SK-N-SH treated with all-trans-retinoic acid at 6 μM for 48 hours (cell line): ENCODE results near the gene ZNF777.
"Not testable (repeated sequence)": the region's sequence is repeated elsewhere in the genome, so short reads cannot be mapped to it uniquely, and the experiment has no call there.

Experiments used
- ATAC-seq: fragments of 200-7000 bp; cut with Tn5 transposase; 3 replicates; pipeline ENCODE4 v1.9.1; 2020; ENCODE audit warnings: mild to moderate bottlenecking, moderate library complexity
- ARNTL ChIP-seq: fragments of 450-650 bp; formaldehyde crosslinking; IDR thresholded peaks from 2 replicates; pipeline ENCODE4 v1.5.0; 2020; ENCODE audit warnings: low read depth, mild to moderate bottlenecking, moderate library complexity, borderline replicate concordance
- CSDC2 ChIP-seq: fragments of 250-450 bp; sonication (Bioruptor Pico); IDR thresholded peaks from 2 replicates; pipeline ENCODE4 v1.5.0; 2020; ENCODE audit warnings: mild to moderate bottlenecking, moderate library complexity
- GLIS3 ChIP-seq: fragments of 250-450 bp; sonication (Bioruptor Pico); IDR thresholded peaks from 2 replicates; pipeline ENCODE4 v1.5.0; 2020; ENCODE audit warnings: mild to moderate bottlenecking, moderate library complexity
- ISL1 ChIP-seq: fragments of 250-450 bp; sonication (Bioruptor Pico); IDR thresholded peaks from 2 replicates; pipeline ENCODE4 v2.1.2; 2022; ENCODE audit warnings: mild to moderate bottlenecking, moderate library complexity
- OSR1 ChIP-seq: fragments of 250-450 bp; sonication (Bioruptor Pico); IDR thresholded peaks from 2 replicates; pipeline ENCODE4 v1.8.0; 2022; ENCODE audit warnings: moderate library complexity, mild to moderate bottlenecking, inconsistent platforms
- PPARA ChIP-seq: fragments of 250-450 bp; sonication (Bioruptor Pico); IDR thresholded peaks from 2 replicates; pipeline ENCODE4 v1.5.0; 2020; ENCODE audit warnings: mild to moderate bottlenecking, borderline replicate concordance
- ZC3H10 ChIP-seq: fragments of 250-450 bp; sonication (Bioruptor Pico); IDR thresholded peaks from 2 replicates; pipeline ENCODE4 v1.5.1; 2021; ENCODE audit warnings: mild to moderate bottlenecking, moderate library complexity
- ZFP30 ChIP-seq: fragments of 450-650 bp; formaldehyde crosslinking; IDR thresholded peaks from 2 replicates; pipeline ENCODE4 v1.5.0; 2022; ENCODE audit warnings: mild to moderate bottlenecking, moderate library complexity
- ZNF565 ChIP-seq: fragments of 450-650 bp; formaldehyde crosslinking; conservative IDR thresholded peaks from 2 replicates; pipeline ENCODE4 v1.5.0; 2020; ENCODE audit warnings: low read depth, mild to moderate bottlenecking, moderate library complexity
- ZNF70 ChIP-seq: fragments of 450-650 bp; formaldehyde crosslinking; IDR thresholded peaks from 2 replicates; pipeline ENCODE4 v1.5.0; 2020; ENCODE audit warnings: mild to moderate bottlenecking, moderate library complexity
- TF ChIP-seq, protein P1 (sequence below): fragments of 250-450 bp; sonication (Bioruptor Pico); IDR thresholded peaks from 2 replicates; pipeline ENCODE4 v1.8.0; 2020; ENCODE audit warnings: mild to moderate bottlenecking, moderate library complexity, borderline replicate concordance
- TF ChIP-seq, protein P2 (sequence below): fragments of 250-450 bp; sonication (Bioruptor Pico); IDR thresholded peaks from 2 replicates; pipeline ENCODE4 v1.5.1; 2021; ENCODE audit warnings: mild to moderate bottlenecking, moderate library complexity
- TF ChIP-seq, protein P3 (sequence below): fragments of 250-450 bp; sonication (Bioruptor Pico); IDR thresholded peaks from 2 replicates; pipeline ENCODE4 v1.5.1; 2020; ENCODE audit warnings: low read depth, mild to moderate bottlenecking, moderate library complexity

The ZNF777 gene

DNA sequence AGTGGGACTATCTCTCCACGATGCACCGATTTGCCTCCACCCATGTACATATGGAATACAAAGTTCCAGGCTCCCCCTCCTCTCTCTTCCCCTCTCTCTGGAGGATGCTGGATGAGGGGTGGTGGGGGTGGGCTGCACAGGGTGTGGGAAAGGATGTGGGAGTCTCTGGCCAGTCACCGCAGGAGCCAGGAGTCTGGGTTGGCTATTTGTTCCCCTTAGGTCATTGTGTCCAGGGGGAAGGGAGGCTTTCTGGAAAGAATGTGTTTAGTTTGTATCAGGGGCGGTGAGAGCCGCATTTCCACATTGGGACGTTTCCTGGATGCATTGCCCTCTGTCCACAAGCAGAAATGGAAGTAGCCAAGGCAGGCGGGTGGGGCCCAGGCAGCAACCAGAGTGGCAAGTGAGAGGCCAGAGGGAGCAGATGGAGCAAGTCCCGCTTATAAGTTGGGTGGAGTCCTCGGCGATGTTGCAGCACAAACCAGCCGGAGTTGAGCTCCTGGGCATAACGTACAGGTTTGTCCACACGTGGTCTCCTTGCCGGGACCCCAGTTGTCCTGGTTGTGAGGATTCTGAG, 63.3 kb downstream of the ZNF777 start:
- ATAC-seq = no peak
- no peak for TF ChIP-seq ISL1 (CRISPR knock-in tag)
- TF ChIP-seq CSDC2 (CRISPR knock-in tag) = no peak
- no peak for TF ChIP-seq ZC3H10
- TF ChIP-seq, protein P1, sequence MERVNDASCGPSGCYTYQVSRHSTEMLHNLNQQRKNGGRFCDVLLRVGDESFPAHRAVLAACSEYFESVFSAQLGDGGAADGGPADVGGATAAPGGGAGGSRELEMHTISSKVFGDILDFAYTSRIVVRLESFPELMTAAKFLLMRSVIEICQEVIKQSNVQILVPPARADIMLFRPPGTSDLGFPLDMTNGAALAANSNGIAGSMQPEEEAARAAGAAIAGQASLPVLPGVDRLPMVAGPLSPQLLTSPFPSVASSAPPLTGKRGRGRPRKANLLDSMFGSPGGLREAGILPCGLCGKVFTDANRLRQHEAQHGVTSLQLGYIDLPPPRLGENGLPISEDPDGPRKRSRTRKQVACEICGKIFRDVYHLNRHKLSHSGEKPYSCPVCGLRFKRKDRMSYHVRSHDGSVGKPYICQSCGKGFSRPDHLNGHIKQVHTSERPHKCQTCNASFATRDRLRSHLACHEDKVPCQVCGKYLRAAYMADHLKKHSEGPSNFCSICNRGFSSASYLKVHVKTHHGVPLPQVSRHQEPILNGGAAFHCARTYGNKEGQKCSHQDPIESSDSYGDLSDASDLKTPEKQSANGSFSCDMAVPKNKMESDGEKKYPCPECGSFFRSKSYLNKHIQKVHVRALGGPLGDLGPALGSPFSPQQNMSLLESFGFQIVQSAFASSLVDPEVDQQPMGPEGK = no peak
- no peak for TF ChIP-seq GLIS3 (CRISPR knock-in tag)
- no peak for TF ChIP-seq PPARA (CRISPR knock-in tag)
- TF ChIP-seq OSR1 = no peak
- TF ChIP-seq ZFP30 (CRISPR knock-in tag) = no peak
- TF ChIP-seq ZNF70 (CRISPR knock-in tag) = no peak
- TF ChIP-seq, protein P2, sequence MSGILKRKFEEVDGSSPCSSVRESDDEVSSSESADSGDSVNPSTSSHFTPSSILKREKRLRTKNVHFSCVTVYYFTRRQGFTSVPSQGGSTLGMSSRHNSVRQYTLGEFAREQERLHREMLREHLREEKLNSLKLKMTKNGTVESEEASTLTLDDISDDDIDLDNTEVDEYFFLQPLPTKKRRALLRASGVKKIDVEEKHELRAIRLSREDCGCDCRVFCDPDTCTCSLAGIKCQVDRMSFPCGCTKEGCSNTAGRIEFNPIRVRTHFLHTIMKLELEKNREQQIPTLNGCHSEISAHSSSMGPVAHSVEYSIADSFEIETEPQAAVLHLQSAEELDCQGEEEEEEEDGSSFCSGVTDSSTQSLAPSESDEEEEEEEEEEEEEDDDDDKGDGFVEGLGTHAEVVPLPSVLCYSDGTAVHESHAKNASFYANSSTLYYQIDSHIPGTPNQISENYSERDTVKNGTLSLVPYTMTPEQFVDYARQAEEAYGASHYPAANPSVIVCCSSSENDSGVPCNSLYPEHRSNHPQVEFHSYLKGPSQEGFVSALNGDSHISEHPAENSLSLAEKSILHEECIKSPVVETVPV (CRISPR knock-in tag) = no peak
- TF ChIP-seq, protein P3, sequence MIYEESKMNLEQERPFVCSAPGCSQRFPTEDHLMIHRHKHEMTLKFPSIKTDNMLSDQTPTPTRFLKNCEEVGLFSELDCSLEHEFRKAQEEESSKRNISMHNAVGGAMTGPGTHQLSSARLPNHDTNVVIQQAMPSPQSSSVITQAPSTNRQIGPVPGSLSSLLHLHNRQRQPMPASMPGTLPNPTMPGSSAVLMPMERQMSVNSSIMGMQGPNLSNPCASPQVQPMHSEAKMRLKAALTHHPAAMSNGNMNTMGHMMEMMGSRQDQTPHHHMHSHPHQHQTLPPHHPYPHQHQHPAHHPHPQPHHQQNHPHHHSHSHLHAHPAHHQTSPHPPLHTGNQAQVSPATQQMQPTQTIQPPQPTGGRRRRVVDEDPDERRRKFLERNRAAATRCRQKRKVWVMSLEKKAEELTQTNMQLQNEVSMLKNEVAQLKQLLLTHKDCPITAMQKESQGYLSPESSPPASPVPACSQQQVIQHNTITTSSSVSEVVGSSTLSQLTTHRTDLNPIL = no peak
- no peak for TF ChIP-seq ZNF565 (CRISPR knock-in tag)
- no peak for TF ChIP-seq ARNTL (CRISPR knock-in tag)

DNA sequence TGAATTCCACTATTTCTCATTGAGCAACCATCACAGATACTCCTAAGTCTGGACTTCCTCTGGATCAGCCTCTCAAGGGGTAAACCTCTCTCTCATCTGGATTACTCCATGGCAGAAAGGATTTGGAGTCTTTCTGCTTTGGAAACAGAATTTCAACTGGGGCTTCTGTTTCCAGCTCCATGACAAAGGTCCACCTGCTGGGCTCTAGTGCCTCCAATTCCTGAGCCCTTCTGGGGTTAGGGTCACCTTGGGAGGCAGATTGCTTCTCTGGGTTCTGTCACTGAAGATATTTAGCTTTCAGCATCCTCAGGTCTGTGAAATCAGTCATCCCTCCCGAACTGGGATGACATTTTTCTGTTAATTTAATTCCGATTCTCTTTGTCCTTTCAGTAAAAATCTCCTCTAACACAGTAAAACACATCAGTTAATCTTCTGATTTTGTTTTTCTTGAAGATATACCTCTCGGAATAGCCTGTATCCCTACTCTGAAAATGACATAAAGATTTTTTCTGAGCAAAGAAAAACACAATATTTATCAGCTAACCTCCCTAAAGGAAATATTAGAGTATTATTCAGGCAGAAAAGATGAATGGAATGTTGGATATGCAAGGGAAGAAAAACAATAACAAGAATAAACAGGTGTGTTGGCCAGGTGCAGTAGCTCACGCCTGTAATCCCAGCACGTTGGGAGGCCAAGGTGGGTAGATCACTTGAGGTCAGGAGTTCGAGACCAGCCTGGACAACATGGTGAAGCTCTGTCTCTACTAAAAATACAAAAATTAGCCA, 72.1 kb downstream of the ZNF777 start:
- not testable (repeated sequence) for ATAC-seq

- not testable (repeated sequence) for ATAC-seq
Measured at GRCh38 chr7:149386514-149386913, 74.3 kb downstream of the ZNF777 start.

DNA sequence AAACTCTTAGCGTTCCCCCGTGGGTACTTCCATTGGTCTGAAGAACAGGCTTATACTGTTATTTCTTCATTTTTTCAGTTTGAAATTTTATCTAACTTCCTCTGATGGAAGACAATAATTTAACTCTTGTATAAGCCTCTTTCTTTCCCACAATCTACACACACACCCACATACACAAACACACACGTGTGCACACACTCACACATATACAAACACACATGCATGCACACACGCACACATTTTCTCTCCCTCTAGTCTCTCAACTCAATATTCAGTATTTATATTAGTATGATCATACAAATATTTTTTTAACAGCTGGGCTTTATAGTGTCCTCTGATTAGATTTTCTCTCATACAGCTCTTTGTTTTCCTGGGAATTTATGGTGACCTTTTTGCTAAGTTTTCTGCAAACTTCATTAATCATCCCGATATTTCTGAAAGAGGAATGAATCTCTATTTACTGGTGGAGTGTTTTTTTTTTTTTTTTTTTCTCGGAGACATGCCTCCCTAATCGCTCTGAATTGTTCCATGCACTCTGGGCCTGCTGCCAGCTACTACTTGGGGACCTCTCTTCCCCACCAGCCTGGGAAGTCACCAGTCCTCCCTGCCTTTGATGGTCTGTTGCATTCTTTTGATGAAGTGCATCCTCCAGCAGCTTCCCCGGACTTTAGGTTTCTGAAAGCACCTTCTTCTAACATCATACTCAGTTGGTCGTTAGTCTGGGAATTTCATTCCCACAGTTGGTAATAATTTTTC, 75.5 kb downstream of the ZNF777 start:
- TF ChIP-seq ZFP30 (CRISPR knock-in tag) = no peak
- TF ChIP-seq, protein P2 (CRISPR knock-in tag) = no peak
- no peak for ATAC-seq
